ENCODE data around the gene SLCO2A1. TPM values are rescaled to one million over a fixed set of nuclear protein-coding genes. Genes with fewer than 3 reads are reported as not detected.

SLCO2A1 gene
- total and polyA plus RNA-seq, 2 donors (not counting 1 experiment from before 2014, with no cell fraction given), result under 0.01 to 0.12 TPM

DNA sequence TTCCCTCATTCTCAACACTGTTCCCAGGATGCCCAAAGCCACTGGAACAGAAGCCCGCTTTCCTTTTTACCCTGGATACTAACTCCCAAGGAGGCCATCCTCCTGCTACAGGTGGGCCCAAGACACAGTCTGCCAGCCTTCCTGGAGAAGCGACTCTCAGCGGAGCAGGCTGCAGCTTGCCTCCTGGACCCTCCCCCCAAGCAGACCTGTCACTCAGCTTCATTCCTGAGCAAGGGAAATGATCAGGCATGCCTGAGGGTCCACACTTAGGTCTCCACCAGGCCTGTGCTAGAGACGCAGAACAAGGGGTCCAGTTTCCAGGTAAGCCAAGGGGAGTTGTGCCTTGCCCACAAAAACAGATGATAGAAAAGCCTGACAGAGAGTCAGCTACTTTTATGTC lies 62.8 kb downstream of the SLCO2A1 start:
- H3K36me3 ChIP-seq (ENCODE audit: control insufficient read depth, insufficient read depth, low read length), result no peaks in the 10 kb centered on the region
- H3K4me3 ChIP-seq (replicated peaks in 1 of 4; ENCODE audit: control extremely low read depth in 1 of 4, insufficient read depth in 1 of 4, low read depth in 3 of 4, low read length in 4 of 4), result no peak overlapping the region
- no peak overlapping the region for H3K9ac ChIP-seq (ENCODE audit: insufficient read depth, low read length)
- no peak overlapping the region for H3K27ac ChIP-seq (ENCODE audit: insufficient read depth, low read length)
- peaks cover 9% of the 10 kb centered on the region for H3K4me1 ChIP-seq (ENCODE audit: control insufficient read depth, extremely low read depth, insufficient read depth, low read length)
- H3K79me2 ChIP-seq (ENCODE audit: control insufficient read depth, insufficient read depth, low read length), result no peaks in the 10 kb centered on the region
- H3K27me3 ChIP-seq (ENCODE audit: control insufficient read depth, insufficient read depth, low read length), result no peaks in the 10 kb centered on the region
- TF ChIP-seq, protein P1, sequence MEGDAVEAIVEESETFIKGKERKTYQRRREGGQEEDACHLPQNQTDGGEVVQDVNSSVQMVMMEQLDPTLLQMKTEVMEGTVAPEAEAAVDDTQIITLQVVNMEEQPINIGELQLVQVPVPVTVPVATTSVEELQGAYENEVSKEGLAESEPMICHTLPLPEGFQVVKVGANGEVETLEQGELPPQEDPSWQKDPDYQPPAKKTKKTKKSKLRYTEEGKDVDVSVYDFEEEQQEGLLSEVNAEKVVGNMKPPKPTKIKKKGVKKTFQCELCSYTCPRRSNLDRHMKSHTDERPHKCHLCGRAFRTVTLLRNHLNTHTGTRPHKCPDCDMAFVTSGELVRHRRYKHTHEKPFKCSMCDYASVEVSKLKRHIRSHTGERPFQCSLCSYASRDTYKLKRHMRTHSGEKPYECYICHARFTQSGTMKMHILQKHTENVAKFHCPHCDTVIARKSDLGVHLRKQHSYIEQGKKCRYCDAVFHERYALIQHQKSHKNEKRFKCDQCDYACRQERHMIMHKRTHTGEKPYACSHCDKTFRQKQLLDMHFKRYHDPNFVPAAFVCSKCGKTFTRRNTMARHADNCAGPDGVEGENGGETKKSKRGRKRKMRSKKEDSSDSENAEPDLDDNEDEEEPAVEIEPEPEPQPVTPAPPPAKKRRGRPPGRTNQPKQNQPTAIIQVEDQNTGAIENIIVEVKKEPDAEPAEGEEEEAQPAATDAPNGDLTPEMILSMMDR (conservative IDR thresholded peaks at IDR 0.05 in 1 of 2, IDR thresholded peaks at IDR 0.05 in 1 of 2; ENCODE audit: low read depth in 1 of 2, low read length in 2 of 2), result no peak
- no peak for TF ChIP-seq EZH2 (IDR thresholded peaks at IDR 0.05; ENCODE audit: low read length, missing control alignments)
- H3K4me2 ChIP-seq (ENCODE audit: extremely low read depth, insufficient read depth, low read length), result no peak overlapping the region
- H2AFZ ChIP-seq (ENCODE audit: low read length), result no peak overlapping the region
- H4K20me1 ChIP-seq (ENCODE audit: control insufficient read depth, extremely low read depth, insufficient read depth, low read length), result no peaks in the 10 kb centered on the region
- H3K9me3 ChIP-seq (ENCODE audit: control insufficient read depth, insufficient read depth, low read depth, low read length), result no peaks in the 10 kb centered on the region
- no peak for DNase-seq (ENCODE audit: low read depth in 2 of 2)

DNA sequence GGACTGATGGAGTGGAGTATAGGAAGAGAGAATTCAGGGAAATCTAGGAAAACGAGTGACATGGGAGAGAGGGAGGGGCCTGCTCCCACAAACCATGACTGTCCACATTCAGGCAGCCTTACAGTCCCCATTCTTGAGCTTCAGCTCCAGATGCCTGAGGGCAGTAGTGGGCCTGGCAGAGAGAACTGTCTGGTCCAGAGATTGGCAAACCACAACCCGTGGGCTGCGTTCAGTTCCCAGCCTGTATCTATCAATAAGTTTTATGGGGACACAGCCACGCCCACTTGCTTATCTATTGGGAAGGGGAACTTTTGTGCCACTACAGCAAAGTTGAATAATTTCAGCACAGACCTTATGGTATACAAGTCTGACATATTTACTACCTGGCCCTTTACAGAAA lies 63.8 kb downstream of the SLCO2A1 start:
- Histone ChIP-seq H3K4me3 (replicated peaks in 1 of 4; ENCODE audit: control extremely low read depth in 1 of 4, insufficient read depth in 1 of 4, low read depth in 3 of 4, low read length in 4 of 4) (no peak overlapping the region), H3K27me3 (ENCODE audit: control insufficient read depth, insufficient read depth, low read length) (no peaks in the 10 kb centered on the region), H2AFZ (ENCODE audit: low read length) (no peak overlapping the region), H4K20me1 (ENCODE audit: control insufficient read depth, extremely low read depth, insufficient read depth, low read length) (no peaks in the 10 kb centered on the region), H3K36me3 (ENCODE audit: control insufficient read depth, insufficient read depth, low read length) (no peaks in the 10 kb centered on the region), H3K4me1 (ENCODE audit: control insufficient read depth, extremely low read depth, insufficient read depth, low read length) (peaks cover 9% of the 10 kb centered on the region), H3K79me2 (ENCODE audit: control insufficient read depth, insufficient read depth, low read length) (no peaks in the 10 kb centered on the region), H3K9ac (ENCODE audit: insufficient read depth, low read length) (no peak overlapping the region), H3K9me3 (ENCODE audit: control insufficient read depth, insufficient read depth, low read depth, low read length) (no peaks in the 10 kb centered on the region), H3K4me2 (ENCODE audit: extremely low read depth, insufficient read depth, low read length) (no peak overlapping the region), H3K27ac (ENCODE audit: insufficient read depth, low read length) (no peak overlapping the region)
- TF ChIP-seq, protein P1 (conservative IDR thresholded peaks at IDR 0.05 in 1 of 2, IDR thresholded peaks at IDR 0.05 in 1 of 2; ENCODE audit: low read depth in 1 of 2, low read length in 2 of 2), result no peak
- TF ChIP-seq EZH2 (IDR thresholded peaks at IDR 0.05; ENCODE audit: low read length, missing control alignments), result no peak
- no peak for DNase-seq (ENCODE audit: low read depth in 2 of 2)

DNA sequence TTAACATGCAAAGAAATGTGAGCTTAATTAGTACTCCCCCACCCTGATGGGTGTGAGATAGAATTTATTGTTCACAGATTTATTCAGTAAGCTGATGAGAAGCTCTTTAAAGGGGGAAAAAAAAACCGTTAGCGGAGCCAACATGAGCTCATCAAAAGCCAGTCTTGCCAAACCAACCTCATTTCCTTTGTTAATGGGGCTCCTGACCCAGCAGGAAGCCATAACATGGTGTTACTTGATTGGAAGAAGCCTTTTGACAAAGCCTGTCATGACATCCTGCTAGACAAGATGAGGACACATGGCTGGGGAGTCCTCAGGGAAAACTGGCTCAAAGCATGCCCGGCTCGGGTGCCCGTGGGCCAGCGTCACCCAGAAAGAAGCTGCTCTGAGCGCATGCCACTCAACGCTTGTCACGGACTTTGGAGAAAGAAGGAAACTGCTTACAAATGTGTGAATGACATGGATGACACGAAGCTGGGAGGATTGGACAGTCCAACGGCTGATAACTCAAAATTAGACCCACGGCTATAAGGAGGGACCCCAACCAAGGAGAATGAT lies 64.6 kb downstream of the SLCO2A1 start:
- H3K27me3 ChIP-seq (ENCODE audit: control insufficient read depth, insufficient read depth, low read length), result no peaks in the 10 kb centered on the region
- DNase-seq (ENCODE audit: low read depth in 2 of 2), result peak; percentile 47 to 54
- H3K9ac ChIP-seq (ENCODE audit: insufficient read depth, low read length), result no peak overlapping the region
- H3K9me3 ChIP-seq (ENCODE audit: control insufficient read depth, insufficient read depth, low read depth, low read length), result no peaks in the 10 kb centered on the region
- TF ChIP-seq, protein P1 (conservative IDR thresholded peaks at IDR 0.05 in 1 of 2, IDR thresholded peaks at IDR 0.05 in 1 of 2; ENCODE audit: low read depth in 1 of 2, low read length in 2 of 2), result no peak
- TF ChIP-seq EZH2 (IDR thresholded peaks at IDR 0.05; ENCODE audit: low read length, missing control alignments), result no peak
- peaks cover 9% of the 10 kb centered on the region for H3K4me1 ChIP-seq (ENCODE audit: control insufficient read depth, extremely low read depth, insufficient read depth, low read length)
- no peaks in the 10 kb centered on the region for H3K79me2 ChIP-seq (ENCODE audit: control insufficient read depth, insufficient read depth, low read length)
- no peak overlapping the region for H3K4me2 ChIP-seq (ENCODE audit: extremely low read depth, insufficient read depth, low read length)
- H3K27ac ChIP-seq (ENCODE audit: insufficient read depth, low read length), result no peak overlapping the region
- no peaks in the 10 kb centered on the region for H4K20me1 ChIP-seq (ENCODE audit: control insufficient read depth, extremely low read depth, insufficient read depth, low read length)
- no peak overlapping the region for H2AFZ ChIP-seq (ENCODE audit: low read length)
- H3K4me3 ChIP-seq (replicated peaks in 1 of 4; ENCODE audit: control extremely low read depth in 1 of 4, insufficient read depth in 1 of 4, low read depth in 3 of 4, low read length in 4 of 4), result no peak overlapping the region
- no peaks in the 10 kb centered on the region for H3K36me3 ChIP-seq (ENCODE audit: control insufficient read depth, insufficient read depth, low read length)

Data from fibroblast of lung (primary cell).